HCT116 (cell line): ENCODE data around the gene ABL2. TPM values are rescaled to one million over a fixed set of nuclear protein-coding genes. Genes with fewer than 3 reads are reported as not detected.

Experiments used
- ATAC-seq: fragments of 200-7000 bp; cut with Tn5 transposase; 2 replicates; pipeline ENCODE4 v1.9.1; 2020; ENCODE audit warnings: mild to moderate bottlenecking, moderate library complexity
- BruUV-seq: library from RNA; stranded (reverse); fragments of 400-500 nt; replicated peaks from 2 replicates; lab custom pipeline; 2021; lab: Mats Ljungman, UMichigan
- CTCF ChIA-PET: fragments of 300-600 bp; sonication (Branson Sonifier 250); formaldehyde crosslinking; loops from one replicate; lab custom pipeline; 2021; ENCODE audit warnings: antibody characterized with exemption; lab: Charles Lee
- POLR2A ChIA-PET: fragments of 300-600, 350-600 bp; sonication (Branson Sonifier 250); formaldehyde crosslinking; loops from one replicate; lab custom pipeline; 2021; ENCODE audit warnings: antibody characterized with exemption; lab: Charles Lee
- RAD21 ChIA-PET, 2 experiments: fragments of 300-600 bp; sonication (Branson Sonifier 250); formaldehyde crosslinking; loops; one replicate each; lab custom pipeline; 2023; ENCODE audit warnings: low total read pairs in 2 of 2; ENCODE audit not compliant: uncharacterized antibody in 2 of 2, unreplicated experiment in 2 of 2, low non-redundant PET in 1 of 2; lab: Charles Lee
- DNase-seq: peaks from one replicate; pipeline ENCODE4 v3.0.0-alpha.2; 2010; ENCODE audit warnings: low read depth, low spot score
- H2AFZ ChIP-seq: fragments of 200-600 bp; shearing (Covaris generic), sonication (generic); 2 replicates; pipeline ENCODE4 v1.6.1; 2017; ENCODE audit warnings: low read depth, mixed run types, mixed read lengths, antibody characterized with exemption, low read length; ENCODE audit not compliant: poor library complexity, severe bottlenecking
- H3K27ac ChIP-seq: 2 replicates; pipeline ENCODE4 v1.5.1; 2012; ENCODE audit warnings: low read depth, low read length
- H3K27me3 ChIP-seq: fragments of 200-600 bp; sonication (generic); 2 replicates; pipeline ENCODE4 v1.6.1; 2016; ENCODE audit warnings: mixed run types, low read length, mixed read lengths; ENCODE audit not compliant: insufficient read depth
- H3K36me3 ChIP-seq, 2 experiments: fragments of 200-500 bp in 1 of 2; fragments of 200-600 bp in 1 of 2; sonication (Bioruptor generic) in 1 of 2; sonication (generic) in 1 of 2; 2 replicates each; pipeline versions ENCODE4 v1.5.1 to v1.6.1; 2014 to 2016; ENCODE audit warnings: low read length in 2 of 2, inconsistent platforms in 1 of 2, mixed read lengths in 1 of 2, mixed run types in 1 of 2; ENCODE audit not compliant: insufficient read depth in 2 of 2, control insufficient read depth in 1 of 2
- H3K4me1 ChIP-seq, 2 experiments: fragments of 200-600 bp in 1 of 2; sonication (generic) in 1 of 2; 2 replicates each; pipeline versions ENCODE4 v1.5.1 to v1.6.1; 2012 to 2017; ENCODE audit warnings: low read length in 2 of 2, inconsistent platforms in 1 of 2, mild to moderate bottlenecking in 1 of 2, mixed read lengths in 1 of 2, mixed run types in 1 of 2, moderate library complexity in 1 of 2; ENCODE audit not compliant: insufficient read depth in 2 of 2, control insufficient read depth in 1 of 2
- H3K4me2 ChIP-seq: fragments of 200-600 bp; sonication (generic); 2 replicates; pipeline ENCODE4 v1.6.1; 2017; ENCODE audit warnings: mixed run types, low read length, mixed read lengths
- H3K4me3 ChIP-seq, 2 experiments: fragments of 200-600 bp in 1 of 2; sonication (generic) in 1 of 2; replicated peaks in 1 of 2; 2 replicates each; pipeline ENCODE4 v1.5.1; 2011 to 2016; ENCODE audit warnings: low read length in 2 of 2, control low read depth in 1 of 2, low read depth in 1 of 2, mild to moderate bottlenecking in 1 of 2, mixed read lengths in 1 of 2, mixed run types in 1 of 2
- H3K79me2 ChIP-seq: fragments of 200-600 bp; sonication (generic); 2 replicates; pipeline ENCODE4 v1.6.1; 2017; ENCODE audit warnings: mild to moderate bottlenecking, mixed run types, low read length, moderate library complexity, mixed read lengths; ENCODE audit not compliant: insufficient read depth
- H3K9ac ChIP-seq: fragments of 200-600 bp; sonication (generic); 2 replicates; pipeline ENCODE4 v1.6.1; 2016; ENCODE audit warnings: low read length, mixed read lengths
- H3K9me2 ChIP-seq: fragments of 200-600 bp; sonication (generic), shearing (Covaris generic); 2 replicates; pipeline ENCODE4 v1.6.1; 2017; ENCODE audit warnings: mixed run types, mild to moderate bottlenecking, moderate library complexity; ENCODE audit not compliant: insufficient read depth
- H3K9me3 ChIP-seq, 2 experiments: fragments of 200-500 bp in 1 of 2; fragments of 200-600 bp in 1 of 2; sonication (Bioruptor generic) in 1 of 2; sonication (generic) in 1 of 2; 2 replicates each; pipeline ENCODE4 v1.6.1; 2014 to 2017; ENCODE audit warnings: low read length in 2 of 2, mixed read lengths in 2 of 2, inconsistent platforms in 1 of 2, low read depth in 1 of 2, mild to moderate bottlenecking in 1 of 2, mixed run types in 1 of 2, moderate library complexity in 1 of 2; ENCODE audit not compliant: control insufficient read depth in 1 of 2, insufficient read depth in 1 of 2
- H4K20me1 ChIP-seq: fragments of 200-600 bp; sonication (generic), shearing (Covaris generic); 2 replicates; pipeline ENCODE4 v1.6.1; 2017; ENCODE audit warnings: mixed run types, mild to moderate bottlenecking, moderate library complexity; ENCODE audit not compliant: insufficient read depth
- CBX3 ChIP-seq: IDR thresholded peaks from 2 replicates; pipeline ENCODE4 v1.6.1; 2012; ENCODE audit warnings: low read depth
- ELF1 ChIP-seq: IDR thresholded peaks from 2 replicates; pipeline ENCODE4 v1.6.1; 2012; ENCODE audit warnings: low read depth, borderline replicate concordance
- FOSL1 ChIP-seq: IDR thresholded peaks from 2 replicates; pipeline ENCODE4 v1.6.1; 2012; ENCODE audit warnings: low read depth
- POLR2A ChIP-seq: IDR thresholded peaks from 2 replicates; pipeline ENCODE4 v1.7.0; 2011; ENCODE audit warnings: borderline replicate concordance; ENCODE audit not compliant: insufficient read depth, insufficient read length; ENCODE audit errors: extremely low read depth
- POLR2AphosphoS5 ChIP-seq: IDR thresholded peaks from 2 replicates; pipeline ENCODE4 v1.6.1; 2011; ENCODE audit warnings: mild to moderate bottlenecking, low read depth, low read length, moderate library complexity
- RAD21 ChIP-seq: IDR thresholded peaks from 2 replicates; pipeline ENCODE4 v1.6.1; 2012; ENCODE audit warnings: low read depth, mild to moderate bottlenecking
- SIN3A ChIP-seq: IDR thresholded peaks from 2 replicates; pipeline ENCODE4 v1.6.1; 2012; ENCODE audit warnings: low read depth
- SRF ChIP-seq: IDR thresholded peaks from 2 replicates; pipeline ENCODE4 v1.6.1; 2012; ENCODE audit warnings: low read depth
- ZFX ChIP-seq: fragments of 450-650 bp; IDR thresholded peaks from 2 replicates; pipeline ENCODE4 v1.6.1; 2017
- ZNF274 ChIP-seq: fragments of 200-500 bp; sonication (Bioruptor generic); IDR thresholded peaks from 2 replicates; pipeline ENCODE4 v1.6.1; 2014; ENCODE audit warnings: mild to moderate bottlenecking, low read depth, low read length, inconsistent platforms
- intact Hi-C: fragments of 100-400 bp; cut with micrococcal nuclease; formaldehyde crosslinking; loops from 2 replicates; pipeline ENCODE4 v1.10.0; 2022
- total RNA-seq: library from RNA; stranded (reverse); gene quantifications from one replicate; pipeline ENCODE4 v1.2.1, GENCODE V29; 2021; ENCODE audit not compliant: unreplicated experiment
- TF ChIP-seq, protein P1 (sequence below): IDR thresholded peaks from 2 replicates; pipeline ENCODE4 v1.6.1; 2011; ENCODE audit warnings: mild to moderate bottlenecking, low read length, moderate library complexity; ENCODE audit not compliant: insufficient replicate concordance; ENCODE audit errors: extremely low read depth
- TF ChIP-seq, protein P2 (sequence below): IDR thresholded peaks from 2 replicates; pipeline ENCODE4 v1.6.1; 2012; ENCODE audit warnings: low read depth
- TF ChIP-seq, protein P3 (sequence below): IDR thresholded peaks from 2 replicates; pipeline ENCODE4 v1.6.1; 2012

The ABL2 gene
- total RNA-seq, 1 experiment from 2014 or later = 22.9 TPM

DNA sequence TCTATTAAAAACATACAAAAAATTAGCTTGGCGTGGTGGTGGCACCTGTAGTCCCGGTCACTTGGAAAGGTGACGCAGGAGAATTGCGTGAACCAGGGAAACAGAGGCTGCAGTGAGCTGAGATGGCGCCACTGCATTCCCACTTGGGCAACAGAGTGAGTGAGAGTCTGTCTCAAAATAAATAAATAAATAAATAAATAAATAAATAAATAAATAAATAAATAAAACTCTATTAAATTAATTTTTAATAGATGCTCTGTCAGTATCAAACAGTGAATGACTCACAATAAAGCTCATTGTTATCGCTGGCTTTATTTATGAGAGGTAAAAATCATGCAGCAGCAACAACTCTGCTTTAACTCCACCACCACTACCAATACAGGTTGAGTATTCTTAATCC, 72.8 kb downstream of the ABL2 start (continued):
- TF ChIP-seq, protein P1, sequence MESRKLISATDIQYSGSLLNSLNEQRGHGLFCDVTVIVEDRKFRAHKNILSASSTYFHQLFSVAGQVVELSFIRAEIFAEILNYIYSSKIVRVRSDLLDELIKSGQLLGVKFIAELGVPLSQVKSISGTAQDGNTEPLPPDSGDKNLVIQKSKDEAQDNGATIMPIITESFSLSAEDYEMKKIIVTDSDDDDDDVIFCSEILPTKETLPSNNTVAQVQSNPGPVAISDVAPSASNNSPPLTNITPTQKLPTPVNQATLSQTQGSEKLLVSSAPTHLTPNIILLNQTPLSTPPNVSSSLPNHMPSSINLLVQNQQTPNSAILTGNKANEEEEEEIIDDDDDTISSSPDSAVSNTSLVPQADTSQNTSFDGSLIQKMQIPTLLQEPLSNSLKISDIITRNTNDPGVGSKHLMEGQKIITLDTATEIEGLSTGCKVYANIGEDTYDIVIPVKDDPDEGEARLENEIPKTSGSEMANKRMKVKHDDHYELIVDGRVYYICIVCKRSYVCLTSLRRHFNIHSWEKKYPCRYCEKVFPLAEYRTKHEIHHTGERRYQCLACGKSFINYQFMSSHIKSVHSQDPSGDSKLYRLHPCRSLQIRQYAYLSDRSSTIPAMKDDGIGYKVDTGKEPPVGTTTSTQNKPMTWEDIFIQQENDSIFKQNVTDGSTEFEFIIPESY = no peak
- TF ChIP-seq, protein P2, sequence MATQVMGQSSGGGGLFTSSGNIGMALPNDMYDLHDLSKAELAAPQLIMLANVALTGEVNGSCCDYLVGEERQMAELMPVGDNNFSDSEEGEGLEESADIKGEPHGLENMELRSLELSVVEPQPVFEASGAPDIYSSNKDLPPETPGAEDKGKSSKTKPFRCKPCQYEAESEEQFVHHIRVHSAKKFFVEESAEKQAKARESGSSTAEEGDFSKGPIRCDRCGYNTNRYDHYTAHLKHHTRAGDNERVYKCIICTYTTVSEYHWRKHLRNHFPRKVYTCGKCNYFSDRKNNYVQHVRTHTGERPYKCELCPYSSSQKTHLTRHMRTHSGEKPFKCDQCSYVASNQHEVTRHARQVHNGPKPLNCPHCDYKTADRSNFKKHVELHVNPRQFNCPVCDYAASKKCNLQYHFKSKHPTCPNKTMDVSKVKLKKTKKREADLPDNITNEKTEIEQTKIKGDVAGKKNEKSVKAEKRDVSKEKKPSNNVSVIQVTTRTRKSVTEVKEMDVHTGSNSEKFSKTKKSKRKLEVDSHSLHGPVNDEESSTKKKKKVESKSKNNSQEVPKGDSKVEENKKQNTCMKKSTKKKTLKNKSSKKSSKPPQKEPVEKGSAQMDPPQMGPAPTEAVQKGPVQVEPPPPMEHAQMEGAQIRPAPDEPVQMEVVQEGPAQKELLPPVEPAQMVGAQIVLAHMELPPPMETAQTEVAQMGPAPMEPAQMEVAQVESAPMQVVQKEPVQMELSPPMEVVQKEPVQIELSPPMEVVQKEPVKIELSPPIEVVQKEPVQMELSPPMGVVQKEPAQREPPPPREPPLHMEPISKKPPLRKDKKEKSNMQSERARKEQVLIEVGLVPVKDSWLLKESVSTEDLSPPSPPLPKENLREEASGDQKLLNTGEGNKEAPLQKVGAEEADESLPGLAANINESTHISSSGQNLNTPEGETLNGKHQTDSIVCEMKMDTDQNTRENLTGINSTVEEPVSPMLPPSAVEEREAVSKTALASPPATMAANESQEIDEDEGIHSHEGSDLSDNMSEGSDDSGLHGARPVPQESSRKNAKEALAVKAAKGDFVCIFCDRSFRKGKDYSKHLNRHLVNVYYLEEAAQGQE = no peak
- TF ChIP-seq, all 23 proteins: peak for 0

DNA sequence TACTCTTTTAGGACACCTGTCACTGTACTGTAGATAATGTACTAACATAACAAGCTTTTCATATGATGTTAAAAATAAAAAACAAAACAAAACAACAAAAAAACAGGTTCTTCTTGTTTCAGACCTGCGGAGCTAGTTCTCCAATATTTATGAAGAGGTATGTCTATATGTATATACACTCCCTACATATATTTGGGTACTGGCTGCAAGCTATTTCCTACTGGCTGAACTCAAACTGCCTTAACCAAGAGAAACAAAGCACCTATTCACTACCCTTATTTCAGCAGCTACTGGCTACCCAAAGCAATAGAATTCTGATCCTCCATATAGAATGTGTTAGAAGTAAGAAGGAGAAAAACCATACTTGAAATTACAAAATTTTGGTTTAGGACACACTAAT, 73.5 kb downstream of the ABL2 start:
- no peak for ATAC-seq
- CTCF ChIA-PET = no interaction called here
- no TSS peak for BruUV-seq
- Histone ChIP-seq H3K36me3 (no peaks in the 10 kb centered on the region), H3K27ac (no peak overlapping the region), H2AFZ (no peak overlapping the region), H3K27me3 (no peaks in the 10 kb centered on the region), H3K9me2 (no peaks in the 10 kb centered on the region), H4K20me1 (no peaks in the 10 kb centered on the region), H3K4me1 (no peaks in the 10 kb centered on the region; a peak in 1 of 4 replicates), H3K9me3 (no peaks in the 10 kb centered on the region), H3K9ac (no peak overlapping the region), H3K4me2 (no peak overlapping the region), H3K79me2 (peaks cover 57% of the 10 kb centered on the region), H3K4me3 (no peak overlapping the region)
- RAD21 ChIA-PET = no interaction called here
- POLR2A ChIA-PET = no interaction called here
- intact Hi-C loops = no loop called here
- no peak for DNase-seq
- TF ChIP-seq SRF (no peak), POLR2AphosphoS5 (no peak), SIN3A (no peak), ZNF274 (no peak), ELF1 (no peak), CBX3 (no peak), RAD21 (no peak), POLR2A (no peak), FOSL1 (no peak), ZFX (no peak)
- TF ChIP-seq, protein P1 = no peak
- TF ChIP-seq, protein P3, sequence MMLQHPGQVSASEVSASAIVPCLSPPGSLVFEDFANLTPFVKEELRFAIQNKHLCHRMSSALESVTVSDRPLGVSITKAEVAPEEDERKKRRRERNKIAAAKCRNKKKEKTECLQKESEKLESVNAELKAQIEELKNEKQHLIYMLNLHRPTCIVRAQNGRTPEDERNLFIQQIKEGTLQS = no peak
- TF ChIP-seq, protein P2 = no peak
